HCT116 (cell line): ENCODE data around the gene PEX26. TPM values are rescaled to one million over a fixed set of nuclear protein-coding genes. Genes with fewer than 3 reads are reported as not detected.

Experiments
- ATAC-seq: fragments of 200-7000 bp; cut with Tn5 transposase; 2 replicates; pipeline ENCODE4 v1.9.1; 2020; ENCODE audit warnings: mild to moderate bottlenecking, moderate library complexity
- BruUV-seq: library from RNA; stranded (reverse); fragments of 400-500 nt; replicated peaks from 2 replicates; lab custom pipeline; 2021; lab: Mats Ljungman, UMichigan
- CTCF ChIA-PET: fragments of 300-600 bp; sonication (Branson Sonifier 250); formaldehyde crosslinking; loops from one replicate; lab custom pipeline; 2021; ENCODE audit warnings: antibody characterized with exemption; lab: Charles Lee
- POLR2A ChIA-PET: fragments of 300-600, 350-600 bp; sonication (Branson Sonifier 250); formaldehyde crosslinking; loops from one replicate; lab custom pipeline; 2021; ENCODE audit warnings: antibody characterized with exemption; lab: Charles Lee
- RAD21 ChIA-PET, 2 experiments: fragments of 300-600 bp; sonication (Branson Sonifier 250); formaldehyde crosslinking; loops; one replicate each; lab custom pipeline; 2023; ENCODE audit warnings: low total read pairs in 2 of 2; ENCODE audit not compliant: uncharacterized antibody in 2 of 2, unreplicated experiment in 2 of 2, low non-redundant PET in 1 of 2; lab: Charles Lee
- DNase-seq: peaks from one replicate; pipeline ENCODE4 v3.0.0-alpha.2; 2010; ENCODE audit warnings: low read depth, low spot score
- H2AFZ ChIP-seq: fragments of 200-600 bp; shearing (Covaris generic), sonication (generic); 2 replicates; pipeline ENCODE4 v1.6.1; 2017; ENCODE audit warnings: low read depth, mixed run types, mixed read lengths, antibody characterized with exemption, low read length; ENCODE audit not compliant: poor library complexity, severe bottlenecking
- H3K27ac ChIP-seq: 2 replicates; pipeline ENCODE4 v1.5.1; 2012; ENCODE audit warnings: low read depth, low read length
- H3K27me3 ChIP-seq: fragments of 200-600 bp; sonication (generic); 2 replicates; pipeline ENCODE4 v1.6.1; 2016; ENCODE audit warnings: mixed run types, low read length, mixed read lengths; ENCODE audit not compliant: insufficient read depth
- H3K36me3 ChIP-seq, 2 experiments: fragments of 200-500 bp in 1 of 2; fragments of 200-600 bp in 1 of 2; sonication (Bioruptor generic) in 1 of 2; sonication (generic) in 1 of 2; 2 replicates each; pipeline versions ENCODE4 v1.5.1 to v1.6.1; 2014 to 2016; ENCODE audit warnings: low read length in 2 of 2, inconsistent platforms in 1 of 2, mixed read lengths in 1 of 2, mixed run types in 1 of 2; ENCODE audit not compliant: insufficient read depth in 2 of 2, control insufficient read depth in 1 of 2
- H3K4me1 ChIP-seq, 2 experiments: fragments of 200-600 bp in 1 of 2; sonication (generic) in 1 of 2; 2 replicates each; pipeline versions ENCODE4 v1.5.1 to v1.6.1; 2012 to 2017; ENCODE audit warnings: low read length in 2 of 2, inconsistent platforms in 1 of 2, mild to moderate bottlenecking in 1 of 2, mixed read lengths in 1 of 2, mixed run types in 1 of 2, moderate library complexity in 1 of 2; ENCODE audit not compliant: insufficient read depth in 2 of 2, control insufficient read depth in 1 of 2
- H3K4me2 ChIP-seq: fragments of 200-600 bp; sonication (generic); 2 replicates; pipeline ENCODE4 v1.6.1; 2017; ENCODE audit warnings: mixed run types, low read length, mixed read lengths
- H3K4me3 ChIP-seq, 2 experiments: fragments of 200-600 bp in 1 of 2; sonication (generic) in 1 of 2; replicated peaks in 1 of 2; 2 replicates each; pipeline ENCODE4 v1.5.1; 2011 to 2016; ENCODE audit warnings: low read length in 2 of 2, control low read depth in 1 of 2, low read depth in 1 of 2, mild to moderate bottlenecking in 1 of 2, mixed read lengths in 1 of 2, mixed run types in 1 of 2
- H3K79me2 ChIP-seq: fragments of 200-600 bp; sonication (generic); 2 replicates; pipeline ENCODE4 v1.6.1; 2017; ENCODE audit warnings: mild to moderate bottlenecking, mixed run types, low read length, moderate library complexity, mixed read lengths; ENCODE audit not compliant: insufficient read depth
- H3K9ac ChIP-seq: fragments of 200-600 bp; sonication (generic); 2 replicates; pipeline ENCODE4 v1.6.1; 2016; ENCODE audit warnings: low read length, mixed read lengths
- H3K9me2 ChIP-seq: fragments of 200-600 bp; sonication (generic), shearing (Covaris generic); 2 replicates; pipeline ENCODE4 v1.6.1; 2017; ENCODE audit warnings: mixed run types, mild to moderate bottlenecking, moderate library complexity; ENCODE audit not compliant: insufficient read depth
- H3K9me3 ChIP-seq, 2 experiments: fragments of 200-500 bp in 1 of 2; fragments of 200-600 bp in 1 of 2; sonication (Bioruptor generic) in 1 of 2; sonication (generic) in 1 of 2; 2 replicates each; pipeline ENCODE4 v1.6.1; 2014 to 2017; ENCODE audit warnings: low read length in 2 of 2, mixed read lengths in 2 of 2, inconsistent platforms in 1 of 2, low read depth in 1 of 2, mild to moderate bottlenecking in 1 of 2, mixed run types in 1 of 2, moderate library complexity in 1 of 2; ENCODE audit not compliant: control insufficient read depth in 1 of 2, insufficient read depth in 1 of 2
- H4K20me1 ChIP-seq: fragments of 200-600 bp; sonication (generic), shearing (Covaris generic); 2 replicates; pipeline ENCODE4 v1.6.1; 2017; ENCODE audit warnings: mixed run types, mild to moderate bottlenecking, moderate library complexity; ENCODE audit not compliant: insufficient read depth
- CBX3 ChIP-seq: IDR thresholded peaks from 2 replicates; pipeline ENCODE4 v1.6.1; 2012; ENCODE audit warnings: low read depth
- CTCF ChIP-seq, 3 experiments: fragments of 200-600 bp in 1 of 3; sonication (generic) in 1 of 3; IDR thresholded peaks in 2 of 3; conservative IDR thresholded peaks in 1 of 3; 2 replicates each; pipeline ENCODE4 v1.5.1; 2012 to 2017; ENCODE audit warnings: low read depth in 2 of 3, low read length in 2 of 3, antibody characterized with exemption in 1 of 3, borderline replicate concordance in 1 of 3, control low read depth in 1 of 3, mild to moderate bottlenecking in 1 of 3, mixed read lengths in 1 of 3, mixed run types in 1 of 3, moderate library complexity in 1 of 3; ENCODE audit not compliant: insufficient read depth in 1 of 3
- EGR1 ChIP-seq: IDR thresholded peaks from 2 replicates; pipeline ENCODE4 v1.6.1; 2012; ENCODE audit warnings: low read depth
- EZH2 ChIP-seq: fragments of 200-600 bp; sonication (generic); IDR thresholded peaks from 2 replicates; pipeline ENCODE4 v1.6.1; 2017; ENCODE audit warnings: antibody characterized with exemption, mixed run types
- JUND ChIP-seq: IDR thresholded peaks from 2 replicates; pipeline ENCODE4 v1.6.1; 2012
- POLR2A ChIP-seq: IDR thresholded peaks from 2 replicates; pipeline ENCODE4 v1.7.0; 2011; ENCODE audit warnings: borderline replicate concordance; ENCODE audit not compliant: insufficient read depth, insufficient read length; ENCODE audit errors: extremely low read depth
- RAD21 ChIP-seq: IDR thresholded peaks from 2 replicates; pipeline ENCODE4 v1.6.1; 2012; ENCODE audit warnings: low read depth, mild to moderate bottlenecking
- SIN3A ChIP-seq: IDR thresholded peaks from 2 replicates; pipeline ENCODE4 v1.6.1; 2012; ENCODE audit warnings: low read depth
- SRF ChIP-seq: IDR thresholded peaks from 2 replicates; pipeline ENCODE4 v1.6.1; 2012; ENCODE audit warnings: low read depth
- ZBTB33 ChIP-seq: IDR thresholded peaks from 2 replicates; pipeline ENCODE4 v1.6.1; 2011; ENCODE audit warnings: mild to moderate bottlenecking, low read length, moderate library complexity; ENCODE audit not compliant: insufficient replicate concordance; ENCODE audit errors: extremely low read depth
- ZNF274 ChIP-seq: fragments of 200-500 bp; sonication (Bioruptor generic); IDR thresholded peaks from 2 replicates; pipeline ENCODE4 v1.6.1; 2014; ENCODE audit warnings: mild to moderate bottlenecking, low read depth, low read length, inconsistent platforms
- intact Hi-C: fragments of 100-400 bp; cut with micrococcal nuclease; formaldehyde crosslinking; loops from 2 replicates; pipeline ENCODE4 v1.10.0; 2022
- total RNA-seq: library from RNA; stranded (reverse); gene quantifications from one replicate; pipeline ENCODE4 v1.2.1, GENCODE V29; 2021; ENCODE audit not compliant: unreplicated experiment
- TF ChIP-seq, protein P1 (sequence below): IDR thresholded peaks from 2 replicates; pipeline ENCODE4 v1.6.1; 2012
- TF ChIP-seq, protein P2 (sequence below): IDR thresholded peaks from 2 replicates; pipeline ENCODE4 v1.6.1; 2012; ENCODE audit warnings: low read depth

Gene PEX26
- total RNA-seq, 1 experiment from 2014 or later = 26.4 TPM

GRCh38 chr22:18079706-18080233 is 2.0 kb downstream of the PEX26 start:
- H4K20me1 ChIP-seq = no peaks in the 10 kb centered on the region
- H3K9me3 ChIP-seq = no peaks in the 10 kb centered on the region
- H3K36me3 ChIP-seq = peaks cover 14 to 31% of the 10 kb centered on the region in 2 experiments; a peak in 3 of 4 replicates
- no peak overlapping the region for H2AFZ ChIP-seq
- no peak overlapping the region for H3K9ac ChIP-seq
- peaks cover 14 to 23% of the 10 kb centered on the region in 2 experiments for H3K4me1 ChIP-seq
- POLR2A ChIA-PET = no interaction called here
- TF ChIP-seq, protein P1, sequence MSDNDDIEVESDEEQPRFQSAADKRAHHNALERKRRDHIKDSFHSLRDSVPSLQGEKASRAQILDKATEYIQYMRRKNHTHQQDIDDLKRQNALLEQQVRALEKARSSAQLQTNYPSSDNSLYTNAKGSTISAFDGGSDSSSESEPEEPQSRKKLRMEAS = no peak
- TF ChIP-seq SRF = no peak
- no peak for TF ChIP-seq EZH2
- no peak for TF ChIP-seq CBX3
- TF ChIP-seq ZNF274 = no peak
- TF ChIP-seq POLR2A = no peak
- TF ChIP-seq, protein P2, sequence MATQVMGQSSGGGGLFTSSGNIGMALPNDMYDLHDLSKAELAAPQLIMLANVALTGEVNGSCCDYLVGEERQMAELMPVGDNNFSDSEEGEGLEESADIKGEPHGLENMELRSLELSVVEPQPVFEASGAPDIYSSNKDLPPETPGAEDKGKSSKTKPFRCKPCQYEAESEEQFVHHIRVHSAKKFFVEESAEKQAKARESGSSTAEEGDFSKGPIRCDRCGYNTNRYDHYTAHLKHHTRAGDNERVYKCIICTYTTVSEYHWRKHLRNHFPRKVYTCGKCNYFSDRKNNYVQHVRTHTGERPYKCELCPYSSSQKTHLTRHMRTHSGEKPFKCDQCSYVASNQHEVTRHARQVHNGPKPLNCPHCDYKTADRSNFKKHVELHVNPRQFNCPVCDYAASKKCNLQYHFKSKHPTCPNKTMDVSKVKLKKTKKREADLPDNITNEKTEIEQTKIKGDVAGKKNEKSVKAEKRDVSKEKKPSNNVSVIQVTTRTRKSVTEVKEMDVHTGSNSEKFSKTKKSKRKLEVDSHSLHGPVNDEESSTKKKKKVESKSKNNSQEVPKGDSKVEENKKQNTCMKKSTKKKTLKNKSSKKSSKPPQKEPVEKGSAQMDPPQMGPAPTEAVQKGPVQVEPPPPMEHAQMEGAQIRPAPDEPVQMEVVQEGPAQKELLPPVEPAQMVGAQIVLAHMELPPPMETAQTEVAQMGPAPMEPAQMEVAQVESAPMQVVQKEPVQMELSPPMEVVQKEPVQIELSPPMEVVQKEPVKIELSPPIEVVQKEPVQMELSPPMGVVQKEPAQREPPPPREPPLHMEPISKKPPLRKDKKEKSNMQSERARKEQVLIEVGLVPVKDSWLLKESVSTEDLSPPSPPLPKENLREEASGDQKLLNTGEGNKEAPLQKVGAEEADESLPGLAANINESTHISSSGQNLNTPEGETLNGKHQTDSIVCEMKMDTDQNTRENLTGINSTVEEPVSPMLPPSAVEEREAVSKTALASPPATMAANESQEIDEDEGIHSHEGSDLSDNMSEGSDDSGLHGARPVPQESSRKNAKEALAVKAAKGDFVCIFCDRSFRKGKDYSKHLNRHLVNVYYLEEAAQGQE = no peak
- no peak for TF ChIP-seq RAD21
- TF ChIP-seq SIN3A = no peak
- TF ChIP-seq CTCF (IDR thresholded peaks at IDR 0.05 in 2 of 3, conservative IDR thresholded peaks at IDR 0.05 in 1 of 3; ENCODE audit: borderline replicate concordance in 1 of 3, insufficient read depth in 1 of 3, low read depth in 2 of 3, low read length in 2 of 3) = no peak
- TF ChIP-seq ZBTB33 = no peak
- TF ChIP-seq JUND = no peak
- TF ChIP-seq EGR1 = no peak
- TF ChIP-seq, all 23 proteins: peak for 0
- H3K4me3 ChIP-seq = no peak overlapping the region
- ChIA-PET RAD21 (no interaction called here), CTCF (interaction anchor here (1.6 kb wide), 1 partner anchor 55 kb away, joined by 3 read pairs; the partner anchor contains the start of gene MICAL3)
- no peak for ATAC-seq
- H3K79me2 ChIP-seq = peaks cover 51% of the 10 kb centered on the region
- no peaks in the 10 kb centered on the region for H3K27me3 ChIP-seq
- no TSS peak for BruUV-seq
- H3K27ac ChIP-seq = no peak overlapping the region
- peak overlapping the region; percentile 77; the same call in 1 of the 2 replicates for H3K4me2 ChIP-seq
- intact Hi-C loops = no loop called here
- DNase-seq = no peak
- H3K9me2 ChIP-seq = no peaks in the 10 kb centered on the region
